C1 segment of cervical spinal cord (tissue), 14 donors: ENCODE results near the gene KDM6A.
A peak's percentile ranks its signal among the peaks of the same experiment; 100 is the strongest.
"Not testable (repeated sequence)": the region's sequence is repeated elsewhere in the genome, so short reads cannot be mapped to it uniquely, and the experiment has no call there.

ENCODE experiments used
- DNase-seq, 14 donors: peaks; one replicate each; lab custom pipeline; 2025; lab: John Stamatoyannopoulos, UW

The KDM6A gene

DNA sequence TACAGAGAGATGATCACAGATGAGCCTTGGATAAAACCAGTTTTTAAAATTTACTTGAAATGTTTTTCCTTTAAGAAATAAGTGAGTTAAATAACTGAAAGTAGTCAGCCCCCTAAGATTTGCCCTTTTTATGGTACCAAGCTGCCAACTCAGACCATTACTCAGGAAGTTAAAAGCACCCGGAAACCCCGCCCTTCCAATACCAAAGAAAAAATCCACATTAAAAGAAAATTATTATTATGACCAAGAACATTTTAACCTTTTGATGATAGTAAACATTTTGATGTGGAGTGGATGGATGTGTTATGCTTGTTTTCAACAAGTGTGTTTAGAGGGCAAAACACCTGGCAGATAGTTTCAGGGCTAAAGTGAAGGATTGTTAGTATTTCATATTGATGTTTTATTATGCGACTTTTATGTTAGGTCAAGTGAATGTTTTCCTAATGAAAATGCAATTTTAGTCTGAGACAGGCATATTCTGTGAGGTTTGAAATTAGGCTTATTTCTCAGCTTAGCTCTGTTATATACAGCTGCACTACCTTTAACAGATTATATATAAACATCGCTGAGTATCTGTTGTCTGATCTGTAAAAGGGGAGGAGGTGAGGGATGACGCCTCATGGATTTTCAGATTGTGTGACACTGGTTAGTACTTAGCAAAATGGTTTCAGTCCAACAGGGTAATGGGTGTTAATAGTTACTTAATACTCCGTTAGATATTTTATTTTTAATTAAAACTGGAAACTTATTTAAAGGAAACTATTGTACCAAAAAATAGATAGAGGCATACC lies 89.0 kb downstream of the KDM6A start:
- no peak for DNase-seq

DNA sequence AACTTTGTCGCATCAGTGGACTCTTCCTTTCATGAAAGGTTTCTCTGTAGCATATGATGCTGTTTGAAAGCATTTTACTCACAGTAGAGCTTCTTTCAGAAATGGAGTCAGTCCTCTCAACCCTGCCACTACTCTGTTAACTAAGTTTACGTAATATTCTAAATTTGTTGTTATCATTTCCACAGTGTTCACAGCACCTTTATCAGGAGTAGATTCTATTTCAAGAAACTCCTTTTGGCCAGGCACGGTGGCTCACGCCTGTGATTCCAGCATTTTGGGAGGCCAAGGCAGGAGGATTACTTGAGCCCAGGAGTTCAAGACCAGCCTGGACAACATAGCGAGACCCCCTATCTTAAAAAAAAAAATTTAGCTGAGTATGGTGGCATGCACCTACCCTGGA lies 90.0 kb downstream of the KDM6A start:
- no peak for DNase-seq

DNA sequence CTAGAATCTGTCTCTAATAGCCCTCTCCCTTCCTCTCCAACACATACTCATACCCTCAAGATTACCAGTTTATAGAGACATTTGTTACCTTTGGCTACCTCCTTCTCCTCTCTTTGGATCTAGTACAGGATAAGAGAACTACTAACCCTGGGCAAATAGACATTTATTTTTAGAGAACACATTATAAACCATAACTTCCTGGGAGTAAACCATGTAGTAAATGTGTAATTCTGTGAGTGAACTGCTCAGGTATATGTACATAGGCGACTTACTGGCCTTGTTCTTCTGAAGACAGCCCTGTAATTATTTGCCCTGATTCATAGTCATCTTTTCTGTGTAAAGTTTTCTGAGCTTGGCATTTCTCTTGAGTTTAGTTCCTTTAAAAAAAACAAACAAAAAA lies 94.2 kb downstream of the KDM6A start:
- DNase-seq = no peak

DNA sequence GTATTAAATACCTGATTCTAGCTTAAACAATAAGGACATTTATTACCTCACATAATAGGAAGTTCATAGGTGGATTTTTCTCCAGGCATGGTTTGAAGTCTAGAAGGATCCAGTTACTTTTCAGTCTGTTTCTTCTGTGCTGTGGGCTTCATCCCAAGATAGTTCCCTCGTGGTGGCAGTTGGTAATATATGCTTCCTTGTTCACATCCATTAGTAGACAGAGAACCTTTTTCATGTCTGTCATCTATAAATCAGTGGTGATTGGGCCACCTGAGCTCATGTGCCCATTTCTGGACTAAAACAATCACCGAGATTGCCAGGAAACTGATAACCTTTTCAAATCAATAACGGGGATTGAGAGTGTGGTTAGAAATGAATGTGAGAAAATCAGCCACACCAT lies 97.7 kb downstream of the KDM6A start:
- no peak for DNase-seq

DNA sequence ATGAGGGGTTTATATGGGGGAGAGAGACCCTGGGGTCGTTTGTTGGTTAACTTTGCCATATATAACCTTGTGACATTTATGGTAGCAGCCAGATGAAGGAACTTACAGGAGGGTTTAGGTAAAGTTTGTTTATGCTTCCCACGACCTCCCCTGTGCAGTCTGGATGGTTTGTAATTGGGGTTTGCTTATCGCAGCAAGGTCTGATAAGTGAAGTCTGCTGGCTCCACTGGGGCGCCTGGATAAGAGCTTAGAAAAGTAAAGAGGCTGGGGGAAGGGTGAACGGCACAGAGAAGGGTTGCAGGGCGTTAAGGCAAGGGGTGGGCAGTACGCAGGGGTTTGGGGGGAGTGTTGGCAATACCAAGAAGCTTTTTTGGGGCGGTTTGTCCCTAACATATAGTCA lies 98.7 kb downstream of the KDM6A start:
- DNase-seq = no peak

DNA sequence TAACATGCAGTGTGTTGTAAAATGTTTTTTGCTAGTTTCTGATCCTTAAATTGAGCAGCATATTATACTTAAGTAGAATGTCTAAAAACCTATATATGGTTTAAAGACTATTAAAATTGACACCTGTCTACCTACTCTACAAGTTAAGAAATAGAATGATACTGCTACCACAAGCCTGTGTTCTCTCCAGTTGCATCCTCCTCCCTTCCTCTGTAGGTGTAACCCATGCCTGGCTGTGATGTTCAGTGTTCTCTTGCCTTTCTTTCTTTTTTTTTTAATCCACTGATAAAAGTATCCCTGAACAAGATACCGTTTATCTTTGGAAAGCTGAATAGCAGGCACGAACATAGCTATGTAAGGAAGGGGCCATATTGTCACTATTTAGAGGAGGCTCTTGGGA lies 99.1 kb downstream of the KDM6A start:
- no peak for DNase-seq

DNA sequence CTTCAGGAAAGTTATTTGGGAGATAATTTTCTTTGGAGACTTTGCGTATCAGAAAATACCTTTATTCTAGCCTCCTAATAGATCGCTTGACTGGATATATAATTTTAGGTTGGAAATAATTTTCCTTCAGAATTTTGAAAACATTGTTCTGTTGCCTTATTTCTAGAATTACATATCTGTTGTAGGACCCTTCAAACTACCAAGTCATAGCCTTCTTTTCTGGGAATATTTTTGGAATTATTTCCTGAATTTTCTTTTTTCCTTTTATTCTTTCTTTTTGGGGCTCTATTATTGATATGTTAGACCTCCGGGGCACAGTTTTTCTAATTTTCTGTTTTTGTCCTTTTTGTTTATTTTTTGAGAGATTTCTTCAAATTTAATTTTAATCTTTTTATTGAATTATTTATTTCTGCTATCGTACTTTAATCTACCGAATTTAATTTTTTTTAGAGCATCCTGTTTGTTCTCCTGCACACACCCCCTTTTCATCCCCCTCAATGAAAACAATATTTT lies 100.5 kb downstream of the KDM6A start:
- no peak for DNase-seq

DNA sequence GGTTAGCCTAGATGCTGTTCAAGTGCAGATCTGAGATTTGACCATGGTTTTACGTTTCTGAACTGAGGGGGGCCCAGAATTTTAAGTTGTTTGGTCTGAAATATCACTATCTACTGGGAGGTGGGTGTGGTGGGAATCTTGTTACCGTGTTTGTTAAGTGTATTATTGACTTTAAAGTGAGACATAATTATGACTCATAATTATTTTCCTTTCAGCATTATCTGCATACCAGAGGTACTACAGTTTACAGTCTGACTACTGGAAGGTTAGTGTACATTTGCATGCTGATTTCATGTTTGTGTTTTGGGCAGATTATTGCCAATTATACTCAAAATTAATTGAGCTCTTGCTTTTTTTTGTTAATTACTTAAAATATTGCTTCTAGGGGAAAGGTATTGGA lies 101.5 kb downstream of the KDM6A start:
- DNase-seq = no peak

DNA sequence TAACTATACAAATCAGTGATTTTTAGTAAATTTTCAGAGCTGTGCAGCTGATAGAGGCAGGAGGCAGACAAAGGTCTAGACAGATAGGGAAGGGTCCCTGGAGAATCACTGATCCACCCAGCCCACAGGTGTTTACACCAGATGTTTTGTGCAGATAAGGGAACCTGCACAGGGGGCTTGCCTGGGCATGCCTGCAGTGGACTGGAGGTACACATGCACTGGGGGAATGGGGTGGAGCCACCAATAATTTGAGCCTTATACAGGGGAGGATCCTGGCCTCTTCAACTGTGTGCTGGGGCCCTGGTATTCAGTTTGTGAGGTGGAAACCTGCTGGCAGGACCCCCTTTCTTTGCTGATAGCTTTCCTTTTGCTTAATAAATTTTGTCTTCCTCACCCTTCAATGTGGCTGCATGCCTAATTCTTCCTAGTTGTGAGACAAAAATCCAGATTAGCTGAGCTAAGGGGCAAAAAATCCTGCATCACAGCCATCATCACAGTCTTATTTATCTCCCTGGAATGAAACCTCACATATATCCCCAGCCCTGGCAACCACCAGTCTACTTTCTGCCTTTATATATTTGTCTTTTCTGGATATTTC lies 102.8 kb downstream of the KDM6A start:
- no peak for DNase-seq

DNA sequence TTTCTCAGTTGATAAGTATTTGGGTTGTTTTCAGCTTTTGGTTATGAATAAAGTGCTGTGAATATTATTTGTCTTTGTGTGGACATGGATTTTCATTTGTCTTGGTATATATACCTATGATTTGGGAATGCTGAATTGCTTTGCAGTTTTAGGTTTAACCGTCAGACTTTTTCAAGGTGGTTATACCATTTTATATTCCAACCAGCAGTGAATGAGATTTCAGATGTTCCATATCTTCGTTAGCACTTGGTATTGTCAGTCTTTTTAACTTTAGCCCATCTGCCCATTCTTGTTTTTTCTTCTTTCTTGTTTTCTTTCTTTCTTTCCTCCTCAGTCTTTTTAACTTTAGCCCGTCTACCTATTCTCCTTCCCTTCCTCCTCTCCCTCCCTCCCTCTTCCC lies 106.0 kb downstream of the KDM6A start:
- DNase-seq = no peak

DNA sequence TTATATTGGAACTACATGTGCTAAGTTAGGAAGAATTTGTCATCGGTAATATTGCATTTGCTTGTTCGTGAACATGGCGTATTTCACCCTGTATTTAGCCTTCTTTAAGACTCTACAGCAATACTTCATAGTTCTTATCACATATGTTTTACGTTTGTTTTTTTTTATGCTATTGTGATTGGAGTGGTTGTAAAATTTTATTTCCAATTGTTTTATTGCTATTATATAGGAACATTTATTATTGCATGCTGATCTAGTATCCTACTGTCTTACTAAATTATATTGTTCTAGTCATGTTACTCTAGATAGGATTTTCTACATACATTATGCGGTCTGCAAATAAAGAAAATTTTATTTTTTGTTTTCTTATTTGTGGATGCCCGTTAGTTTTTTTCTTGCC lies 107.4 kb downstream of the KDM6A start:
- DNase-seq = no peak

DNA sequence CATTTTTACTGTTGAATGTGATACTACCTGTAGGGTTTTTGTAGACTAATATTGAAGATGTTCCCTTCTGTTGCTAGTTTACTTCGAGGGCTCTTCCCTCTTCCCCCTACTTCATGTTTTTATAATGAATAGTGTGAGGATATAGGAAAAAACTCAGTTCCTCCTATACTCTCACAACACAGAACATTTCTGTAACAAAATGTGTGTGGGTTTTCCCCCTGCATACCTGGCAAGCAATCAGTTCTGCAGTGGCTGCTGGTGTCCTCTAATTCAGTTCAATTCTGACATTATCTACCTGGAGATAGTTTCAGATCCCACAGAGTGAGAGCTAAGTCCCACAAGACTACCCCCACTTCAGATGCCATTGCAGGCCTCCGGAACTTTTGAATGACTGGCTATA lies 107.9 kb downstream of the KDM6A start:
- DNase-seq = no peak

DNA sequence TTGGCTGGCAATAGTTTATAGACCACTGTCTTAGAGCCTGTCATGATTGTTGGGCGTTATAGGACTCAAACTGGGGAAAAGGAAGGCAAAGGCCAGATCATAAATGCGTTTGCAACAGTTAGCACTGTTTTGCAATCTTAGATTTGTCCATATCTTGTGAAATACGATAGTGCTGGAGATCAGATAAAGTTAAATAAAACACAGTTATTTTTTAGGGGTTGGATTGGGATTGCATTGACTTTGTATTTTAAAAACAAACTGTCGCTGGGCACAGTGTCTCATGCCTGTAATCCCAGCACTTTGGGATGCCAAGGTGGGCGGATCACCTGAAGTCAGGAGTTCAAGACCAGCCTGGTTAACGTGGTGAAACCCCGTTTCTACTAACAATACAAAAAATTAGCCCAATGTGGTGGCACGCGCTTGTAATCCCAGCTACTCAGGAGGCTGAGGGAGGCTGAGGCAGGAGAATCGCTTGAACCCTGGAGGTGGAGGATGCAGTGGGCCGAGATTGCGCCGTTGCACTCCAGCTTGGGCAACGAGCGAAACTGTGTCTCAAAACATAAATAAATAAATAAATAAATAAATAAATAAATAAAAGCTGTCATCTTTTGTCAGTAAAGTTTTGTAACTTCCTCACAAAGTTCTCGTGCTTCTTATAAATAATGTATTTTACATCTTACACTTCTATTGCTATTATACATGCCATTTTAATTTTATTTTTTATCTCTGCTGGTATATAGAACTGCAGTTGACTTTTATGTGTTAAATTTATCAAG lies 117.2 kb downstream of the KDM6A start:
- DNase-seq = no peak

DNA sequence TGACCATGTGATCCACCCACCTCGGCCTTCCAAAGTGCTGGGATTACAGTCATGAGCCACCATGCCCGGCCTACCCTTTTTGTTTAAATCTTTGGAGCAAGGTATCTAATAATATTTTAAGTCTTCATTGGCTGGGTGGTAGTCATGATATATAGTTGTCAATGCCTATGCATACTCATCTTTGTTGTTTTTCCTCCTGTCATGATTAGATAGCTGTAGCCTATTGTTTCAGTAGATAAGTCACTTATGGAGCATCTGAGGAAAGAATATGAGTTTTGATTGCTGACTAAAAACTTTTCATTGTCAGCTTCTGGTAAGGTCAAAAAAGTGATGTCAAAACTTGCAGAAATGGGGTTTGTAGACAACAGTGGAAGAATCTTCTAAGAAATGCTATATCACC lies 119.8 kb downstream of the KDM6A start:
- DNase-seq = no peak

DNA sequence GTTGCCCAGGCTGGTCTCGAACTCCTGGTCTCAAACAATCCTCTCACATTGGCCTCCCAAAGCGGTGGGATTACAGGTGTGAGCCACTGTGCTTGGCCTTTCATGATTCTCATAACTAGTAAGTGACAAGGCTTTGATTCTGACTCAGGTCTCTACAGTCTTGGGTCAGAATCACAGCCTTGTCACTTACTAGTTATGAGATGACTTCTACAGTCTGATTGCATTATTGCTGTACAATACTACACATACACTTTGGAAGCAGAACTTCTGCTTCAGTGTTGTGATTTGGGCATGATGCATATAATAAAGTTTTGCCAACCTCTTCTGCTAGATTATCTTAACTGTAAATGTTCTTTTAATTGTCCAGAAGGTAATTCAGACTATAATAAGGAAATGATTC lies 123.3 kb downstream of the KDM6A start:
- no peak for DNase-seq

DNA sequence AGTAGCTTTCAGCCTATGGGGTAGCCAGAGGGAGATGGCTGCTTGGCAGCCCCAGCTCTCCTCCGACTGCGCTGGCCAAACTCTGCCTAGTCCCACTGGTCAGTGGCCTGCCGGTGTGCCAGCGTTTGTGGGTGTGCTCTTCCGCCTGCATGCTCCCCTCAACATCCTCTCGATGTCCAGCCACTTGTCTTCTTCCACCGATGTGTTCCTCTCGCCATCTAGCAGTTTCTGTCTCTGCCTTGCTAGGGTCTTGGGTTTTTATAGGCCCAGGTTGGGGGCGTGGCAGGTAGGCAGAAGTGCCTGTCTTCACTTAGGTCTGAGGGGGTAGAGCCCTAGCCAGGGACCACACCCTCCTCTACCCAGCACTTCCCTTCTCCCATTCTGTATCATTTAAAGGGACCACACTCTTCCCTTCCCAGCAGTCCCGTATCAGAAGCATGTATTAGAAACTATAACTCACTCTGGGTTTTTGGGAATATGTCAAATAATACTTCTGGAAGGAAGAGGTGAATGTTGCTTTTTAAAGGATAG lies 124.4 kb downstream of the KDM6A start:
- DNase-seq = peak in 1 of 14 donors; percentile 3

DNA sequence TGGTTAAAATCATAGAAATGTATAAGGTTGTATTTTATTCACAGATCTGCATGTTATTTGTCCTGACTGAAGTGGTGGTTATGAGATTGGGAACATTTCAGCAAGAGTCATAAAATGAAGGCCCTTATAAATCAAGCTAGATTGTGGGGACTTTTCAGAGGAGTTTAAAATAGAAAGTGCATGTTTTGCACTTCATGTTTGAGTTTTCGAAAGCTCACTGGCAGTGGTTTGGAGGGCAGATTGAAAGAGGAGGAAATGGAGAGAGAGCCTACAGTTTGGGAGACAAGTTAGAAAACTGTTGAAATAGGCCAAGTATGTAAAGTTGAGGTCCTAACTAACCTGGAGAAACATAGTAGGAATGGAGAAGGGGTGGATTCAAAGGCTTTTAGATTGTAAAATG lies 124.9 kb downstream of the KDM6A start:
- DNase-seq = no peak

DNA sequence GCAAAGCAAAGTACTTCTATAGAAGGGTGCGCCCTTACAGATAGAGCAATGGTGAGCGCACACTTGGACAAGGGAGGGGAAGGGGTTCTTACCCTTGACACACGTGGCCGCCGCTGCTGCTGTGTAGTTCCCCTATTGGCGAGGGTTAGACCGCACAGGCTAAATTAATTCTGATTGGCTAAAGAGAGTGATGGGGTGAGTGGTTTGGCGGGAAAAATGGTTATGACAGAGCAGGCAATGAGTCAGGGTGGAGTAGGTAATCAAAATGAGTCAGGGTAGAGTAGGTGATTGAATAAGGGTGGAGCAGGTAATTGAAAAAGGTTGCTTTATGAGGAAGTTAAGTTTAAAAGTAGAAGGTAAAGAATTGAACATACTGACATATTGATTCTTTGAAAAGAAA lies 126.2 kb downstream of the KDM6A start:
- not testable (repeated sequence) for DNase-seq

DNA sequence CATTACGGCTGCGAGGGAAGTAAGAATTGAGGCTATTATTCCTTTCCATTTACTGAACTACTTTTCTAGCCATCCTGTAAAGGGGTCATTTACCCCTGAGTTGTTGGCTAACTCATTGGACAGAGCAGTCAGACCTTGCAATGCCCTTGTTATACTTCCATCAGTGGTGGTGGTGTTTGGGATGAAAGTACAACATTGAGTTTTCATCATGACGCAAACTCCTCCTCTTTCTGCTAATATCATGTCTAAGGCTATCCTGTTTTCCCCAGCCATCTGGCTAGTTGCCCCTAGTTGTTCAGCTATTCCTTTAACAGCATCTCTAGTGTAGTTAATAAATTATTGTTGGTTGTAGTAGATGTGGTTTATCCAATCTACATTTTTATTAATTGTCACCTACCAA lies 126.9 kb downstream of the KDM6A start:
- DNase-seq = not testable (repeated sequence)

DNA sequence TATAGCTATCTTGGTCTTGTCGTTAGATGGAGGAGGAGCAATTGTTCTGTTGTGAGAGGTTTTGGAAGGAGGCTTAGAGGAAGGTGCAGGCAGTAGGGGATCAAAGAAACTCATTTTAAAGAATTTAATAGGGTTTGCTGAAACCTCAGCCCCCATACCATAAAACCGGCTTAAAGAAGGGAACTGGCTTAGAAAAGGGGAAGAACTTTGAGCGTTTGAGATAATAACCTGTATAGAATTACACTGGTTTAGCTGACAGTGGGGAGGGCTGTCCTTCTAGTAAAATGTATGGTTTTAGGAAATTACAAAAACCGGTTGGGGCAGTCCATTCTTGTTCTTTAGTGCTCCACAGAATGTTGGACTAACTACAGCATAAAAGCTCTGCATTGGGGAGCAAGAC lies 128.1 kb downstream of the KDM6A start:
- no peak for DNase-seq

DNA sequence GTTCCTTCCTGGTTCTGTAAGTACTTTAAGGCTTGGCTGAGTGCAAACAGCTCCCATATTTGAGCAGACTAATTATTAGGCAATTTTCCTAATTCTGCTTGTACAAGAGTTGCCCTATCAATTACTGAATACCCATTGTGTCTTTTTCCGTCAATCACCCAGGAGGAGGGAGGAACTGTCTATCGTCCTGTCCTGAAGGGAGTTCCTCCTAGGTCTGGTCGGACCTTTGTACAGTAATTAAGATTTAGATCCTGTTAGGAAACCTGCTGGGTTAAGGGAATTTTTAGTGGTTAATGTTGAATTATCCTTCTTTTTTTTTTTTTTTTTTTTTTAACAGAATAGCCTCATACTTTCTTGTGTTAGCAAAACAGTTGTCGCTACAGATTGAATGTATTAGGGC lies 130.1 kb downstream of the KDM6A start:
- DNase-seq = no peak
